Mucosa of gallbladder (tissue), 1 donor: ENCODE results near the gene HOXA3. TPM values are rescaled to one million over a fixed set of nuclear protein-coding genes. Genes with fewer than 3 reads are reported as not detected.

Source experiments
- total RNA-seq: library from RNA; stranded (reverse); gene quantifications from one replicate; pipeline ENCODE4 v1.2.1, GENCODE V29; 2021
- donor health status: DM: no; HTN: no; CAD: no.

Gene HOXA3
- total RNA-seq, 1 donor from 2014 or later: 1.8 TPM

Other genes starting within 250 kb of the HOXA3 start
- 0.40 TPM for gene HOXA1, start 56.6 kb downstream of the HOXA3 start, total RNA-seq
- 0.52 TPM for gene HOXA2, start 49.9 kb downstream of the HOXA3 start, total RNA-seq
- gene HOXA4, start 21.8 kb downstream of the HOXA3 start, total RNA-seq: 2.3 TPM
- 0.81 TPM for gene HOXA5, start 8.9 kb downstream of the HOXA3 start, total RNA-seq
- gene HOXA6, start 4.8 kb downstream of the HOXA3 start, total RNA-seq: 0.29 TPM
- not detected for gene HOXA7, start 4.1 kb upstream of the HOXA3 start, total RNA-seq
- 0.17 TPM for gene HOXA9, start 13.0 kb upstream of the HOXA3 start, total RNA-seq
- gene HOXA10, start 21.7 kb upstream of the HOXA3 start, total RNA-seq: 0.12 TPM
- not detected for gene HOXA11, start 32.6 kb upstream of the HOXA3 start, total RNA-seq
- gene HOXA13, start 47.5 kb upstream of the HOXA3 start, total RNA-seq: 0.06 TPM
- gene EVX1, start 90.2 kb upstream of the HOXA3 start, total RNA-seq: not detected